Measurements from ENCODE around the gene FTO. TPM values are rescaled to one million over a fixed set of nuclear protein-coding genes. Genes with fewer than 3 reads are reported as not detected.

The FTO gene
- total RNA-seq, 1 experiment from 2014 or later: 78.3 TPM

DNA sequence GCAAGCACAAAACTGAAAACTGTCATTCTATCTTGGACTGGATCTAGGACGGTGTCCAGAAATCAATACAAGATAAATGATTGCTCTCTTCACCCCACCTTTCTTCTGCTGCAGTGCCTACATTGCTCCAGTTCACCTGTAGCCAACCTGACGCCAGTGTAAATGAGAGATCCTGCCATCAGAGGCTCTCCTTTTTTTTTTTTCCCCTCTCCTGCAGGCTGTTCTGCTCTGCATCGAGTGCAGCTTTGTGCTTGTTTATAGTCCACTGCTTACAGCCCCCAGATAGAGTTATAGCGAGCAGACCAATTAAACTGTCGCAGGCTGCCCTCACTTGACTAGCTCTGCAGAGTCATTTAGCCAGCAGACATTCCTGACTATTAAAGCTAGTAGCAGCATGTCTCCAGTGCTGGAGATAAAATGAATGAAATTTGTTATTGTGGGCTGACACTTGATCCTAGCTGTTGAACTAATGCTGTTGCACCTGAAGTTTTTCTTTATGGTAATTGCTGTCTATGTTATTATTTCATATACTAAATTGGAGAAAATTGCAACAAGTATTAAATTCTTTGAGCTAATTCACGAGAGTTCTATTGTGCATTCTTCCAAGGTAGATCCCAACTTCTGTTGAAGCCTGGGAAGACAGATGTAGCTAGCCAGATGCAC lies 257.1 kb downstream of the FTO start:
- H3K36me3 Mint-ChIP-seq (ENCODE audit: insufficient read depth, unreplicated experiment): no peaks in the 10 kb centered on the region
- no peaks in the 10 kb centered on the region for H3K9me3 ChIP-seq
- CTCF ChIA-PET: no interaction called here
- POLR2A ChIA-PET: no interaction called here
- no peaks in the 10 kb centered on the region for H3K4me1 Mint-ChIP-seq (ENCODE audit: low read depth, unreplicated experiment)
- H3K4me1 ChIP-seq: no peaks in the 10 kb centered on the region
- H3K27me3 ChIP-seq (replicated peaks; ENCODE audit: control insufficient read depth, insufficient read depth, low read length): no peaks in the 10 kb centered on the region
- H3K4me3 Mint-ChIP-seq (ENCODE audit: unreplicated experiment): no peak overlapping the region
- no peak overlapping the region for H3K4me3 ChIP-seq (ENCODE audit: low read depth, low read length)
- TF ChIP-seq, protein P1, sequence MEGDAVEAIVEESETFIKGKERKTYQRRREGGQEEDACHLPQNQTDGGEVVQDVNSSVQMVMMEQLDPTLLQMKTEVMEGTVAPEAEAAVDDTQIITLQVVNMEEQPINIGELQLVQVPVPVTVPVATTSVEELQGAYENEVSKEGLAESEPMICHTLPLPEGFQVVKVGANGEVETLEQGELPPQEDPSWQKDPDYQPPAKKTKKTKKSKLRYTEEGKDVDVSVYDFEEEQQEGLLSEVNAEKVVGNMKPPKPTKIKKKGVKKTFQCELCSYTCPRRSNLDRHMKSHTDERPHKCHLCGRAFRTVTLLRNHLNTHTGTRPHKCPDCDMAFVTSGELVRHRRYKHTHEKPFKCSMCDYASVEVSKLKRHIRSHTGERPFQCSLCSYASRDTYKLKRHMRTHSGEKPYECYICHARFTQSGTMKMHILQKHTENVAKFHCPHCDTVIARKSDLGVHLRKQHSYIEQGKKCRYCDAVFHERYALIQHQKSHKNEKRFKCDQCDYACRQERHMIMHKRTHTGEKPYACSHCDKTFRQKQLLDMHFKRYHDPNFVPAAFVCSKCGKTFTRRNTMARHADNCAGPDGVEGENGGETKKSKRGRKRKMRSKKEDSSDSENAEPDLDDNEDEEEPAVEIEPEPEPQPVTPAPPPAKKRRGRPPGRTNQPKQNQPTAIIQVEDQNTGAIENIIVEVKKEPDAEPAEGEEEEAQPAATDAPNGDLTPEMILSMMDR (IDR thresholded peaks at IDR 0.05; ENCODE audit: insufficient read depth in 1 of 2, low read depth in 1 of 2, low read length in 1 of 2, severe bottlenecking in 1 of 2, unreplicated experiment in 1 of 2): no peak
- H3K9me3 Mint-ChIP-seq (ENCODE audit: unreplicated experiment): no peaks in the 10 kb centered on the region
- H3K27ac Mint-ChIP-seq (ENCODE audit: unreplicated experiment): no peak overlapping the region
- BruUV-seq (replicated peaks): no TSS peak
- no peaks in the 10 kb centered on the region for H3K27me3 Mint-ChIP-seq (ENCODE audit: insufficient read depth, unreplicated experiment)
- H3K36me3 ChIP-seq (ENCODE audit: control insufficient read depth, insufficient read depth, low read length): no peaks in the 10 kb centered on the region
- no peak for DNase-seq
- intact Hi-C loops (cut with micrococcal nuclease; ENCODE audit: unreplicated experiment): no loop called here

DNA sequence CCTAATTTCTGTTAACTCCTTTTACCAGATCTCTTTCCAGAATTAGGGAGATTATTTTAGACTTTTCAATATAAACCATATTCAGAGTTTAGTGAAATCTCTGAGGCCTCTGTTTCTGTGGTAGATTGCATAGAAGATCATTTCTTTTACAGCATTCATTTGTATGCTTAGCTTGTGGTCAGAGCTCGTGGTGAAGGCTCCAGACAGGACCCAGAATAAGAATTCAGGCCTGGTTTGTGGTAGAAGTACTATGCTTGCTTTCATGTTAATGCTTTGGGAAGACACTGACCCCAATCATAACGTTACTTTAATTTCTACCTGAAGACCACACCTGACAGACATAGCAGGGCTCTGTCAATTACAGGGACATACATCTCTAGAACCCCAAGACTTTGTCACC lies 258.1 kb downstream of the FTO start:
- TF ChIP-seq, protein P1 (IDR thresholded peaks at IDR 0.05; ENCODE audit: insufficient read depth in 1 of 2, low read depth in 1 of 2, low read length in 1 of 2, severe bottlenecking in 1 of 2, unreplicated experiment in 1 of 2): no peak
- Histone ChIP-seq H3K4me3 (ENCODE audit: low read depth, low read length) (no peak overlapping the region), H3K9me3 (no peaks in the 10 kb centered on the region), H3K36me3 (ENCODE audit: control insufficient read depth, insufficient read depth, low read length) (no peaks in the 10 kb centered on the region), H3K4me1 (no peaks in the 10 kb centered on the region), H3K27me3 (replicated peaks; ENCODE audit: control insufficient read depth, insufficient read depth, low read length) (no peaks in the 10 kb centered on the region)
- no TSS peak for BruUV-seq (replicated peaks)
- ChIA-PET POLR2A (no interaction called here), CTCF (no interaction called here)
- no peak overlapping the region for H3K27ac Mint-ChIP-seq (ENCODE audit: unreplicated experiment)
- no peaks in the 10 kb centered on the region for H3K36me3 Mint-ChIP-seq (ENCODE audit: insufficient read depth, unreplicated experiment)
- no peak for DNase-seq
- intact Hi-C loops (cut with micrococcal nuclease; ENCODE audit: unreplicated experiment): no loop called here
- no peaks in the 10 kb centered on the region for H3K27me3 Mint-ChIP-seq (ENCODE audit: insufficient read depth, unreplicated experiment)
- no peak overlapping the region for H3K4me3 Mint-ChIP-seq (ENCODE audit: unreplicated experiment)
- H3K9me3 Mint-ChIP-seq (ENCODE audit: unreplicated experiment): no peaks in the 10 kb centered on the region
- no peaks in the 10 kb centered on the region for H3K4me1 Mint-ChIP-seq (ENCODE audit: low read depth, unreplicated experiment)

DNA sequence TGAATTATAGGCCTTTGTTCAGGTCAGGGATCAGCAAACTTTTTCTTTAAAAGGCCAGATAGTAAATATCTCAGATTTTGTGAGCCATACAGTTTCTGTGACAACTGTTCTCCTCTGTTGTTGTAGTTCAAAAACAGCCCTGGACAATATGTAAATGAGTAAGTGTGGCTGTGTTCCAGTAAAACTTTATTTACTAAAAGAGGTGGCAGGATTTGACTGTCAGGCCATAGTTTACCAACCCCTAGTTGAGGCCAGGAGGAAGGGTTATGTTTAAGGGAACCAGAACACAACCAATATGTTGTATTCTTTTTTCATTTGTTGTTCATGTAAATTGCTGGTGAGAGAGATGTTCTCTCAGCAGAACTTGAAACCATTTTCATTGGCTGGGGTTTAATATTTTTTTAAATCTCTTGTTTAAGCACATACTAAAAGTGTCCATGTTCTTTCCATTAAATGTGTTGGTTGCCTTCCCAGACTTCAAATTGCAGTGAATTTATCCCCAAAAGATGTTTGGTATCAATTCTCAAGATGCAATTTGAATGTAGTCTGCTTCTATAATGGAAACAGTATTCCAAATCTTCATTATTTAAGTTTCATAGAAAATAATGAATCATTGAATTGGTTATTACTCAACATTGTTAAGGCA lies 260.3 kb downstream of the FTO start:
- no peak overlapping the region for H3K4me3 ChIP-seq (ENCODE audit: low read depth, low read length)
- no peaks in the 10 kb centered on the region; the same call in 1 of the 2 replicates for H3K4me1 ChIP-seq
- H3K9me3 ChIP-seq: no peaks in the 10 kb centered on the region
- intact Hi-C loops (cut with micrococcal nuclease; ENCODE audit: unreplicated experiment): no loop called here
- no peak for DNase-seq
- H3K4me1 Mint-ChIP-seq (ENCODE audit: low read depth, unreplicated experiment): peaks cover 8% of the 10 kb centered on the region
- BruUV-seq (replicated peaks): no TSS peak
- H3K27me3 ChIP-seq (replicated peaks; ENCODE audit: control insufficient read depth, insufficient read depth, low read length): no peaks in the 10 kb centered on the region
- TF ChIP-seq, protein P1 (IDR thresholded peaks at IDR 0.05; ENCODE audit: insufficient read depth in 1 of 2, low read depth in 1 of 2, low read length in 1 of 2, severe bottlenecking in 1 of 2, unreplicated experiment in 1 of 2): no peak
- no peaks in the 10 kb centered on the region for H3K9me3 Mint-ChIP-seq (ENCODE audit: unreplicated experiment)
- ChIA-PET CTCF (no interaction called here), POLR2A (no interaction called here)
- H3K36me3 Mint-ChIP-seq (ENCODE audit: insufficient read depth, unreplicated experiment): no peaks in the 10 kb centered on the region
- H3K4me3 Mint-ChIP-seq (ENCODE audit: unreplicated experiment): no peak overlapping the region
- H3K36me3 ChIP-seq (ENCODE audit: control insufficient read depth, insufficient read depth, low read length): no peaks in the 10 kb centered on the region
- no peaks in the 10 kb centered on the region for H3K27me3 Mint-ChIP-seq (ENCODE audit: insufficient read depth, unreplicated experiment)
- no peak overlapping the region for H3K27ac Mint-ChIP-seq (ENCODE audit: unreplicated experiment)
